ENCODE data around the gene SUSD3.
A peak's percentile ranks its signal among the peaks of the same experiment; 100 is the strongest.
"Not testable (repeated sequence)": the region's sequence is repeated elsewhere in the genome, so short reads cannot be mapped to it uniquely, and the experiment has no call there.

The SUSD3 gene

DNA sequence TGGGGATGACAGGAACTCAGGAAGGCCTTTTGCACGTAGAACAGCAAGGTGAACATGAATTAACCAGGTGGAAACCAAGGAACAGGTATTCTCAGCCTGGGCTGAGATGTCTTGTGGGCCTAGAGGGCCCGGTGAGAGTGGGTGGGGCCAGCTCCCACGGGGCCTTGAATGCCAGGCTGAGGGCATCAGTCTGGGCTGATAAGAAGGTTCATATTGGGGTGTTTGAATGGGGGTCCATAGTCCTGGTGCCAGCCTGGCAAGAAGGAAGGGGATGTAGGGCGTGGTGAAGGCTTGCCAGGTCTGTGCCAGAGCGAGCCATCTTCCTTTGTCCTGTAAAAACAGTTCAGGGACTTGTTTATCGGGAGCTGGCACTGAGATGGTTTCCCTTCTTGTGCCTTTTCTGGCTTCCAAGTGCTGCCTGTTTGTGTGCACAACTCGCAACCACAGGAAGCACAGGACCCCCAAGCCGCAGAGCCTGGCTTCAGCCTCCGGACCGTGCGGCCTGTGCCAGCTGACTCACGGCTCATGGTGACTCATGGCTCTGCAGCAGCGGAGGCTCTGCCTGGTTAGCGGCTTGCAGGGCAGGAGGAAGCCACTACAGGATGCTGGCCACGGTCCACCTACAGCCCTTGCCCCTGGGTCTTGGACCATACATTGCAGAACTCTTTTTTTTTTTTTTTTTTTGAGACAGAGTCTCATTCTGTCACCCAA, 39.9 kb downstream of the SUSD3 start:
- H3K4me3 ChIP-seq (ENCODE audit: low read depth, low read length): peak overlapping the region; percentile 22
- in situ Hi-C loops (cut with HindIII; ENCODE audit: low sequenced_read_pairs): no loop called here
- DNase-seq (ENCODE audit: low read depth, low spot score): peak; percentile 98
- TF ChIP-seq, protein P1, sequence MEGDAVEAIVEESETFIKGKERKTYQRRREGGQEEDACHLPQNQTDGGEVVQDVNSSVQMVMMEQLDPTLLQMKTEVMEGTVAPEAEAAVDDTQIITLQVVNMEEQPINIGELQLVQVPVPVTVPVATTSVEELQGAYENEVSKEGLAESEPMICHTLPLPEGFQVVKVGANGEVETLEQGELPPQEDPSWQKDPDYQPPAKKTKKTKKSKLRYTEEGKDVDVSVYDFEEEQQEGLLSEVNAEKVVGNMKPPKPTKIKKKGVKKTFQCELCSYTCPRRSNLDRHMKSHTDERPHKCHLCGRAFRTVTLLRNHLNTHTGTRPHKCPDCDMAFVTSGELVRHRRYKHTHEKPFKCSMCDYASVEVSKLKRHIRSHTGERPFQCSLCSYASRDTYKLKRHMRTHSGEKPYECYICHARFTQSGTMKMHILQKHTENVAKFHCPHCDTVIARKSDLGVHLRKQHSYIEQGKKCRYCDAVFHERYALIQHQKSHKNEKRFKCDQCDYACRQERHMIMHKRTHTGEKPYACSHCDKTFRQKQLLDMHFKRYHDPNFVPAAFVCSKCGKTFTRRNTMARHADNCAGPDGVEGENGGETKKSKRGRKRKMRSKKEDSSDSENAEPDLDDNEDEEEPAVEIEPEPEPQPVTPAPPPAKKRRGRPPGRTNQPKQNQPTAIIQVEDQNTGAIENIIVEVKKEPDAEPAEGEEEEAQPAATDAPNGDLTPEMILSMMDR (IDR thresholded peaks at IDR 0.05; ENCODE audit: low read depth, low read length): no peak

DNA sequence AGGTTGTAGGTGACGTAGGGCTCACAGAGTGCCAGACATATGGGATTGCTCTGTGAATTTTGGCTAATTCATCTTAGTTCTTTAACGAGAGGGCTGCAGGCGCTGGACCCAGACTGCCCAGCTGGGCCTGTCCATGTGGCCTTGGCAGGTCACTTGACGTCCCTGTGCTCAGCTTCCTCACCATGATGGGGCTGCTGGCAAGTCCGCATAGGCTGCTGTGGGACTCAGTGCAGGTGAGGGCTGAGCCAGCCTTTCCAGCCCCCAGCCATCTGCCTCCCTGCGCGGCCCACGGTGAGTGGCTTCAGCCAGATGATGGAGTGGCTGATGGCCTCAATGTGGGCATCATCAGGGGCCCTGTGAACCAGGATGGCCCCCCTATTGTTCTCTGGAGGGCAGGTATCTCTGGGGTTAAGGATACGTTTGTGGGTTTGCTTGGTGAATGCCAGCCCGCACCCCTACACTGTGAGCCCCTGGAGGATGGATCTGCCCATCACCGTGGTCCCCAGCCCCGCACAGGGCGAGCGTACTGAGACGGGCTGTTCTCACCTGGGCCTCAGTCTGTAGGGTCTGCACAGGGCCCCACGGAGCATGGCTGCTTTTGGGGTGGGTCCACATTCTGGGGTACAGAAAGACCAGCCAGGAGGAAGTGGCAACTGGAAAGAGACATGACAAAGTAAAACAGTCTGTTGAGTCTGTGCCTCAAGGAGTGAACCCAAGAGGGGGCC, 41.2 kb downstream of the SUSD3 start:
- no peak overlapping the region for H3K4me3 ChIP-seq (ENCODE audit: low read depth, low read length)
- TF ChIP-seq, protein P1 (IDR thresholded peaks at IDR 0.05; ENCODE audit: low read depth, low read length): no peak
- in situ Hi-C loops (cut with HindIII; ENCODE audit: low sequenced_read_pairs): no loop called here
- DNase-seq (ENCODE audit: low read depth, low spot score): no peak

DNA sequence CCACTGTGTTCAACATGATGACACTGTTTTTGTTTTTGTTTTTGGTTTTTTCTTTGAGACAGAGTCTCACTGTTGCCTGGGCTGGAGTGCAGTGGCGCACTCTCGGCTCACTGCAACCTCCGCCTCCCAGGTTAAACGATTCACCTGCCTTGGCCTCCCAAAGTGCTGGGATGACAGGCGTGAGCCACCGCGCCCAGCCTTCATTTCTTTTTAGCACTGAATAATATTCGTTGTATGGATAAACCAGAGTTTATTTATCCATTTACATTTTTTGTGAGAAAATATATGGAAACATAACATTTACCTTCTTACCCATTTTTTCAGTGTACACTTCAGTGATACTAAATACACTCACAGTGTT, 41.8 kb downstream of the SUSD3 start:
- in situ Hi-C loops (cut with HindIII; ENCODE audit: low sequenced_read_pairs): no loop called here
- no peak overlapping the region for H3K4me3 ChIP-seq (ENCODE audit: low read depth, low read length)
- DNase-seq (ENCODE audit: low read depth, low spot score): no peak
- TF ChIP-seq, protein P1 (IDR thresholded peaks at IDR 0.05; ENCODE audit: low read depth, low read length): no peak

DNA sequence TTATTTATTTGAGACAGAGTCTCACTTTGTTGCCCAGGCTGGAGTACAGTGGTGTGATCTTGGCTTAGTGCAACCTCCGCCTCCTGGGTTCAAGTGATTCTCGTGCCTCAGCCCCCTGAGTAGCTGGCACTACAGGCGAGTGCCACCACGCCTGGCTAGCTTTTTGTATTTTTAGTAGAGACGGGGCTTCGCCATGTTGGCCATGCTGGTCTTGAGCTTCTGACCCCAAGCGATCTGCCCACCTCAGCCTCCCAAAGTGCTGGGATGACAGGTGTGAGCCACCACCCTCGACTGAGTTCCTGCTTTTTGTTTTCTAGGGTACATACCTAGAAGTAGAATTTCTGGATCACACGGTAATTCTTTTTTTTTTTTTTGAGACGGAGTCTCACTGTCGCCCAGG, 42.6 kb downstream of the SUSD3 start:
- H3K4me3 ChIP-seq (ENCODE audit: low read depth, low read length); DNase-seq (ENCODE audit: low read depth, low spot score); in situ Hi-C loops (cut with HindIII; ENCODE audit: low sequenced_read_pairs): not testable (repeated sequence)

DNA sequence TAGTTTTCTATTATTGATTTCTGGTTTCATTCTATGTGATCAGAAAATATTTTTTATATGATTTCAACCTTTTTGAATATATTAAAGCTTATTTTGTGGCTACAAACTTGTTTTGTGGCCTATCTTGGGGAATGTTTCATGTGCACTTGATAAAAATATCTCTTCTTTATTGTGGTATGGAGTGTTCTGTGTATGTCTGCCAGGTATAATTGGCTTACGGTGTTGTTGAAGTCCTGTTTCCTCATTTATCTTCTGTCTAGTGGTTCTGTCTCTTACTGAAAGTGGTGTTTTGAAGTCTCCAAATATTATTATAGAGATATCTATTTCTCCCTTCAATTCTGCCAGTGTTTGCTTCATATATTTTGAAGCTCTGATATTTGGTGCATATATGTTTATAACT, 47.1 kb downstream of the SUSD3 start:
- no peak for DNase-seq (ENCODE audit: low read depth, low spot score)
- H3K4me3 ChIP-seq (ENCODE audit: low read depth, low read length): no peak overlapping the region
- in situ Hi-C loops (cut with HindIII; ENCODE audit: low sequenced_read_pairs): no loop called here
- TF ChIP-seq, protein P1 (IDR thresholded peaks at IDR 0.05; ENCODE audit: low read depth, low read length): no peak

DNA sequence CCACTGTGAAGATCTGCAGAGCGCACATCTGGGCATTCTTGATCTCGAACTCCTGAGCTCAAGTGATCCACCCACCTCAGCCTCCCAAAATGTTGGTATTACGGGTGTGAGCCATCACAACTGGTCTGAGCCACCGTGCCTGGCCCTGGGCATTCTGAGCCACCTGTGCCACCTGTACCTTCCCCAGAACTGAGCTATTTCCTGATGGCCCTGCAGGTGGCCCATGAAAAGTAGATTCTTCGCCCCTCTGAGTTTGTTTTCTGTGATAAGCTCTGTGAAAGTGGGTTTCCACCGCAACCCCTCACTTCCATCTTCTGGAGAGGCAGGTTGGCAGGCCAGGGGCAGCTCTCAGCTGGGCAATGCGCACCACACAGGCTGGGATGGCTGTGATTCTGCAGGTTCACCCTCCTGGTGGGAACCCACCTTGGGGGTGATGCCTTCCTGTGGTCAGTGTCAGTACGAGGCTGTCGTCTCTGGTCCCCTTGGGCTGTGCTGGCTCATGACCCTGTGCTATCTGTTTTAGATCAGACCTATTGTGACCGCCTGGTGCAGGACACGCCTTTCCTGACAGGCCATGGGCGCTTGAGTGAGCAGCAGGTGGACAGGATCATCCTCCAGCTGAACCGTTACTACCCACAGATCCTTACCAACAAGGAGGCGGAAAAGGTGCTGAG, 48.8 kb downstream of the SUSD3 start:
- TF ChIP-seq, protein P1 (IDR thresholded peaks at IDR 0.05; ENCODE audit: low read depth, low read length): no peak
- H3K4me3 ChIP-seq (ENCODE audit: low read depth, low read length): no peak overlapping the region
- DNase-seq (ENCODE audit: low read depth, low spot score): no peak
- in situ Hi-C loops (cut with HindIII; ENCODE audit: low sequenced_read_pairs): no loop called here

DNA sequence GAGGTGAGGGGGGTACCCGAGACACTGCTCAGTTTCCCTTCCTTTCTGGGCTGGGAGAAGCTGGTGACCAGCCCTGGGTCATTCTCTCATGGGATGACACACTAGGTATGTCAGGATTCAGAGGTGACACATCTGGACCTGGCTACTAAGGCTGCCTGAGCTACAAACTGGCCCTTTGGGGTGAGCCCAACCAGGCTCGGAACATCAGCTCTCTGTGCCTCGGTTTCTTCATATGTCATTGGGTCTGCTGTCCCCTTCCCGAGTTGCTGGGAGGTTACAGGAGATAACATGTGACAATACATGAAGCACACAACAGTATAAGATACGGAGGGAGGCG, 49.3 kb downstream of the SUSD3 start:
- DNase-seq (ENCODE audit: low read depth, low spot score): no peak
- TF ChIP-seq, protein P1 (IDR thresholded peaks at IDR 0.05; ENCODE audit: low read depth, low read length): no peak
- H3K4me3 ChIP-seq (ENCODE audit: low read depth, low read length): no peak overlapping the region
- in situ Hi-C loops (cut with HindIII; ENCODE audit: low sequenced_read_pairs): no loop called here
